ENCODE results near the gene CSPG4. TPM values are rescaled to one million over a fixed set of nuclear protein-coding genes. Genes with fewer than 3 reads are reported as not detected.

Gene CSPG4
- total RNA-seq, 1 donor from 2014 or later = 0.41 TPM

GRCh38 chr15:75676688-75677464, 35.8 kb downstream of the CSPG4 start:
- peaks cover 15% of the 10 kb centered on the region for H3K27me3 Mint-ChIP-seq
- no peak overlapping the region for H3K4me3 Mint-ChIP-seq (ENCODE audit: low read depth)
- TF ChIP-seq CTCF (IDR thresholded peaks at IDR 0.05; ENCODE audit: unreplicated experiment) = no peak
- no peaks in the 10 kb centered on the region for H3K36me3 Mint-ChIP-seq (ENCODE audit: insufficient read depth)
- peaks cover 36% of the 10 kb centered on the region for H3K4me1 Mint-ChIP-seq (ENCODE audit: low read depth)
- no peak overlapping the region for H3K27ac Mint-ChIP-seq
- DNase-seq (ENCODE audit: low spot score, unreplicated experiment) = no peak
- no peaks in the 10 kb centered on the region for H3K9me3 Mint-ChIP-seq (ENCODE audit: low read depth)

GRCh38 chr15:75675579-75676404, 36.9 kb downstream of the CSPG4 start:
- Mint-ChIP-seq H3K27ac (no peak overlapping the region), H3K4me3 (ENCODE audit: low read depth) (no peak overlapping the region), H3K9me3 (ENCODE audit: low read depth) (no peaks in the 10 kb centered on the region), H3K36me3 (ENCODE audit: insufficient read depth) (no peaks in the 10 kb centered on the region), H3K27me3 (peaks cover 17% of the 10 kb centered on the region), H3K4me1 (ENCODE audit: low read depth) (peaks cover 38% of the 10 kb centered on the region)
- DNase-seq (ENCODE audit: low spot score, unreplicated experiment) = no peak
- TF ChIP-seq CTCF (IDR thresholded peaks at IDR 0.05; ENCODE audit: unreplicated experiment) = no peak

- Mint-ChIP-seq H3K4me3 (ENCODE audit: low read depth) (no peak overlapping the region), H3K27me3 (peaks cover 24% of the 10 kb centered on the region), H3K36me3 (ENCODE audit: insufficient read depth) (no peaks in the 10 kb centered on the region), H3K4me1 (ENCODE audit: low read depth) (peaks cover 31% of the 10 kb centered on the region), H3K27ac (no peak overlapping the region), H3K9me3 (ENCODE audit: low read depth) (no peaks in the 10 kb centered on the region)
- DNase-seq (ENCODE audit: low spot score, unreplicated experiment) = no peak
- no peak for TF ChIP-seq CTCF (IDR thresholded peaks at IDR 0.05; ENCODE audit: unreplicated experiment)
Measured at GRCh38 chr15:75674366-75674765, 38.3 kb downstream of the CSPG4 start.

GRCh38 chr15:75673426-75674235, 39.0 kb downstream of the CSPG4 start:
- H3K27ac Mint-ChIP-seq = peak overlapping the region; percentile 90
- no peak for DNase-seq (ENCODE audit: low spot score, unreplicated experiment)
- no peaks in the 10 kb centered on the region for H3K36me3 Mint-ChIP-seq (ENCODE audit: insufficient read depth)
- no peak for TF ChIP-seq CTCF (IDR thresholded peaks at IDR 0.05; ENCODE audit: unreplicated experiment)
- peaks cover 29% of the 10 kb centered on the region for H3K4me1 Mint-ChIP-seq (ENCODE audit: low read depth)
- H3K9me3 Mint-ChIP-seq (ENCODE audit: low read depth) = no peaks in the 10 kb centered on the region
- no peak overlapping the region for H3K4me3 Mint-ChIP-seq (ENCODE audit: low read depth)
- peaks cover 24% of the 10 kb centered on the region for H3K27me3 Mint-ChIP-seq
